Measurements from ENCODE around the gene SBF1. TPM values are rescaled to one million over a fixed set of nuclear protein-coding genes. Genes with fewer than 3 reads are reported as not detected.

The SBF1 gene
- total RNA-seq, 1 donor from 2014 or later = 96.5 TPM

- no peaks in the 10 kb centered on the region for H3K4me1 Mint-ChIP-seq (ENCODE audit: low read depth)
- H3K27me3 Mint-ChIP-seq = no peaks in the 10 kb centered on the region
- H3K9me3 Mint-ChIP-seq (ENCODE audit: low read depth) = peaks cover 4% of the 10 kb centered on the region
- no peak overlapping the region for H3K4me3 Mint-ChIP-seq (ENCODE audit: low read depth)
- H3K27ac Mint-ChIP-seq = no peak overlapping the region
- no peak for DNase-seq (ENCODE audit: low spot score, unreplicated experiment)
- TF ChIP-seq, protein P1, sequence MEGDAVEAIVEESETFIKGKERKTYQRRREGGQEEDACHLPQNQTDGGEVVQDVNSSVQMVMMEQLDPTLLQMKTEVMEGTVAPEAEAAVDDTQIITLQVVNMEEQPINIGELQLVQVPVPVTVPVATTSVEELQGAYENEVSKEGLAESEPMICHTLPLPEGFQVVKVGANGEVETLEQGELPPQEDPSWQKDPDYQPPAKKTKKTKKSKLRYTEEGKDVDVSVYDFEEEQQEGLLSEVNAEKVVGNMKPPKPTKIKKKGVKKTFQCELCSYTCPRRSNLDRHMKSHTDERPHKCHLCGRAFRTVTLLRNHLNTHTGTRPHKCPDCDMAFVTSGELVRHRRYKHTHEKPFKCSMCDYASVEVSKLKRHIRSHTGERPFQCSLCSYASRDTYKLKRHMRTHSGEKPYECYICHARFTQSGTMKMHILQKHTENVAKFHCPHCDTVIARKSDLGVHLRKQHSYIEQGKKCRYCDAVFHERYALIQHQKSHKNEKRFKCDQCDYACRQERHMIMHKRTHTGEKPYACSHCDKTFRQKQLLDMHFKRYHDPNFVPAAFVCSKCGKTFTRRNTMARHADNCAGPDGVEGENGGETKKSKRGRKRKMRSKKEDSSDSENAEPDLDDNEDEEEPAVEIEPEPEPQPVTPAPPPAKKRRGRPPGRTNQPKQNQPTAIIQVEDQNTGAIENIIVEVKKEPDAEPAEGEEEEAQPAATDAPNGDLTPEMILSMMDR (IDR thresholded peaks at IDR 0.05; ENCODE audit: unreplicated experiment) = no peak
- peaks cover 32% of the 10 kb centered on the region for H3K36me3 Mint-ChIP-seq (ENCODE audit: insufficient read depth)
Measured at GRCh38 chr22:50425179-50425916, 49.5 kb downstream of the SBF1 start.

DNA sequence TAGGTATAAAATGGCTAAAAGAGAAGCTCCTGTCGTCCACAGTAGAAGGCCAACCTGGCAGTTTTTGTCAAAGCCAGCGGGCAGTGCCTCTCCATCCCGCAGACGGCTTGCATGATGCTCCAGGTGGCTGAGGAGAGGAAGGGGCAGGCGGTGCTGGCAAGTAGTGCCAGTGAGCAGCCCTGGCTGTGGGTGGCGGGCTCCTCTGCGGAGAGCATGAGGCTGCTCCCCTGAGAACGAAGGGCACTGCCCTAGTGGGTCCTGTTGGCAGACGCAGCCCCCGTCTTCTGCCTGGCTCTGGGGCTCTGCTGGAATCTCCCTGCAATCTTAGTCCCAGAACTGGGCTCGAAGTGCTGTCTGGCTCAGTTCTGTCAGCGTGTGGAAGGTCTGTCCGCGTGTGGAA is 50.9 kb downstream of the SBF1 start:
- peaks cover 34% of the 10 kb centered on the region for H3K36me3 Mint-ChIP-seq (ENCODE audit: insufficient read depth)
- H3K4me3 Mint-ChIP-seq (ENCODE audit: low read depth) = no peak overlapping the region
- TF ChIP-seq, protein P1 (IDR thresholded peaks at IDR 0.05; ENCODE audit: unreplicated experiment) = no peak
- no peak for DNase-seq (ENCODE audit: low spot score, unreplicated experiment)
- H3K9me3 Mint-ChIP-seq (ENCODE audit: low read depth) = peaks cover 4% of the 10 kb centered on the region
- no peaks in the 10 kb centered on the region for H3K27me3 Mint-ChIP-seq
- H3K4me1 Mint-ChIP-seq (ENCODE audit: low read depth) = no peaks in the 10 kb centered on the region
- H3K27ac Mint-ChIP-seq = no peak overlapping the region

- DNase-seq (ENCODE audit: low spot score, unreplicated experiment) = no peak
- no peaks in the 10 kb centered on the region for H3K4me1 Mint-ChIP-seq (ENCODE audit: low read depth)
- H3K4me3 Mint-ChIP-seq (ENCODE audit: low read depth) = no peak overlapping the region
- TF ChIP-seq, protein P1 (IDR thresholded peaks at IDR 0.05; ENCODE audit: unreplicated experiment) = no peak
- no peak overlapping the region for H3K27ac Mint-ChIP-seq
- H3K36me3 Mint-ChIP-seq (ENCODE audit: insufficient read depth) = peaks cover 29% of the 10 kb centered on the region
- no peaks in the 10 kb centered on the region for H3K27me3 Mint-ChIP-seq
- peaks cover 2% of the 10 kb centered on the region for H3K9me3 Mint-ChIP-seq (ENCODE audit: low read depth)
Measured at GRCh38 chr22:50422961-50423815, 51.6 kb downstream of the SBF1 start.

DNA sequence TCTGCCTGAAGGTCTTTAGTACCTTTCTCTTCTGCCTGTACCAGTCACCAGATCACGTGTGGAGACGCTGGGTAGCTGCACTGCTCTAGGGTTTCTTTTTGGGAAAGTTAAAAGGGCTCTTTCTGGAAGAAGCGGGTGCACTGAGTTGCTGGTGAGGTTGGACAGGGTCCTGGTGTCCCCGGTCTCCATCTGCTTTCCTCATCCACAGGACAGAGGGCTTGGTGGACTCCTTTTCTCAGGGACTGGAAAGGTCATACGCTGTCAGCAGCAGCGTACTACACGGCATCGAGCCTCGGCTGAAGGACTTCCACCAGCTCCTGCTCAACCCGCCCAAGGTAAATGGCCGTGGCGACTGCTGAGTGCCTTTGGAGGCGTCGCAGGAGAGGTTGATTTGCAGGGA is 52.8 kb downstream of the SBF1 start:
- TF ChIP-seq, protein P1 (IDR thresholded peaks at IDR 0.05; ENCODE audit: unreplicated experiment) = no peak
- no peak overlapping the region for H3K27ac Mint-ChIP-seq
- H3K4me3 Mint-ChIP-seq (ENCODE audit: low read depth) = no peak overlapping the region
- DNase-seq (ENCODE audit: low spot score, unreplicated experiment) = no peak
- H3K4me1 Mint-ChIP-seq (ENCODE audit: low read depth) = no peaks in the 10 kb centered on the region
- H3K9me3 Mint-ChIP-seq (ENCODE audit: low read depth) = no peaks in the 10 kb centered on the region
- H3K27me3 Mint-ChIP-seq = no peaks in the 10 kb centered on the region
- H3K36me3 Mint-ChIP-seq (ENCODE audit: insufficient read depth) = peaks cover 26% of the 10 kb centered on the region

DNA sequence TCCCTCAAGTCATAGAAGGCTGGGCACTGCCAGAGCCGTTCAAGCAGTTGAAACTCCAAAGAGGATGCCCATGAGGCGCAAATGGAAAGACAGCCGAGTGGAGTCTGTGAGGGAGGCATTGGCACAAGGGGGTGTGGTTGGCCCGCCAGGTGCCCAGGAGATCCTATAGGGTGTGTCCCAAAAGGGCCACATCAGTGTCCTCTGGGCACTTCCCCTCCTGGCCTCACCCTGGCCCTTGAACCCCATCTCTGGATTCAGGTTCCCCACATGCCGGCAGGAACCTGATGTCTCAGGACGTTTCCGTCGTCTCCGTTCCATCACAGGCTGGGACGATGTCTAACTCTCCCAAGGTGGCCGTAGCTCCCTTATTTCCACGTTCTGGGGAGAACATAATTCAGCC is 54.3 kb downstream of the SBF1 start:
- no peaks in the 10 kb centered on the region for H3K9me3 Mint-ChIP-seq (ENCODE audit: low read depth)
- H3K27ac Mint-ChIP-seq = no peak overlapping the region
- no peak overlapping the region for H3K4me3 Mint-ChIP-seq (ENCODE audit: low read depth)
- TF ChIP-seq, protein P1 (IDR thresholded peaks at IDR 0.05; ENCODE audit: unreplicated experiment) = no peak
- no peak for DNase-seq (ENCODE audit: low spot score, unreplicated experiment)
- no peaks in the 10 kb centered on the region for H3K27me3 Mint-ChIP-seq
- peaks cover 27% of the 10 kb centered on the region for H3K36me3 Mint-ChIP-seq (ENCODE audit: insufficient read depth)
- no peaks in the 10 kb centered on the region for H3K4me1 Mint-ChIP-seq (ENCODE audit: low read depth)

Measured in progenitor cell of endocrine pancreas (in vitro differentiated cells).